ENCODE data around the gene DENND4A. TPM values are rescaled to one million over a fixed set of nuclear protein-coding genes. Genes with fewer than 3 reads are reported as not detected.

DENND4A gene
- polyA plus RNA-seq, 1 of the 3 experiments (the other 2 are of a cell fraction), result 2.5 TPM

DNA sequence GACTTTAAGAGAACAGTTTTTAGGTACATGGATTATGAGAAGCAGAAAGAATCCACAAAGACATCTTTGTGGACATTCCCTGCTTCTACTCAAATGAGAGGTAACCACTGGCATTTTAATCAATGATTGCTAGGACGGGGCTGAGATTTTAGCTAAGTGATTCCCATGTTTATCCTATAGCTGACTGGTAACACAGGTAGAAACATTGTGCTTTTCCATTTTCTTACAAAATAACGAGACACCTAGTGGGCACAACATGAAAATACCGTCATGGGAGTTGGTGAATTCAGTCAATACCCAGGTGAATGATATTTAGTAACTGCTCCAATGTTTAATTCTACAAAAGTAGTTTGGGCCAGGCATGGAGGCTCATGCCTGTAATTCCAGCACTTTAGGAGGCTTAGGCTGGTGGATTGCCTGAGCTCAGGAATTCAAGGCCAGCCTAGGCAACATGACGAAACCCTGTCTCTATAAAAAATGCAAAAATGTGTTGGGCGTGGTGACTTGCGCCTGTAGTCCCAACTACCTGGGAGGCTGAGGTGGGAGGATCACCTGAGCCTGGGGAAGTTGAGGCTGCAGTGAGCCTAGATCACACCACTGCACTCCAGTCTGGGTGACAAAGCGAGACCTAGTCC, 37.2 kb upstream of the DENND4A start:
- Histone ChIP-seq H3F3A (replicated peaks; ENCODE audit: insufficient read depth) (peaks cover 18% of the 10 kb centered on the region), H3K9me3 (no peaks in the 10 kb centered on the region), H3K4me2 (no peak overlapping the region), H3K4me3 (ENCODE audit: low read depth in 2 of 2, low read length in 1 of 2) (no peak overlapping the region), H3K36me3 (replicated peaks in 1 of 2; ENCODE audit: control insufficient read depth in 1 of 2, insufficient read depth in 2 of 2, low read length in 1 of 2) (no peaks in the 10 kb centered on the region), H3K27ac (ENCODE audit: low read depth in 2 of 2, low read length in 1 of 2) (no peak overlapping the region), H3K27me3 (ENCODE audit: insufficient read depth) (no peaks in the 10 kb centered on the region), H2AFZ (ENCODE audit: low read depth) (no peak overlapping the region), H3K9ac (no peak overlapping the region), H3K4me1 (ENCODE audit: control insufficient read depth in 1 of 2, insufficient read depth in 2 of 2, low read depth in 1 of 2, low read length in 1 of 2) (peaks cover 9 to 15% of the 10 kb centered on the region in 2 experiments; a peak in 3 of 4 replicates), H3K79me2 (ENCODE audit: insufficient read depth) (no peaks in the 10 kb centered on the region), H3K9me2 (no peaks in the 10 kb centered on the region), H4K20me1 (ENCODE audit: insufficient read depth) (no peaks in the 10 kb centered on the region)
- 69% methylated on average over 7 of the region's 7 CpGs for WGBS (ENCODE audit: low lambda C conversion rate)
- DNase-seq, result peak; percentile 44
- ChIA-PET POLR2A (no interaction called here), CTCF (interaction anchor here (0.7 to 2.0 kb wide), 20 partner anchors 9 to 237 kb away, joined by 3 to 51 read pairs (median 4); partner anchors contain the start of genes INTS14 and RAB11A)
- TF ChIP-seq, protein P1, sequence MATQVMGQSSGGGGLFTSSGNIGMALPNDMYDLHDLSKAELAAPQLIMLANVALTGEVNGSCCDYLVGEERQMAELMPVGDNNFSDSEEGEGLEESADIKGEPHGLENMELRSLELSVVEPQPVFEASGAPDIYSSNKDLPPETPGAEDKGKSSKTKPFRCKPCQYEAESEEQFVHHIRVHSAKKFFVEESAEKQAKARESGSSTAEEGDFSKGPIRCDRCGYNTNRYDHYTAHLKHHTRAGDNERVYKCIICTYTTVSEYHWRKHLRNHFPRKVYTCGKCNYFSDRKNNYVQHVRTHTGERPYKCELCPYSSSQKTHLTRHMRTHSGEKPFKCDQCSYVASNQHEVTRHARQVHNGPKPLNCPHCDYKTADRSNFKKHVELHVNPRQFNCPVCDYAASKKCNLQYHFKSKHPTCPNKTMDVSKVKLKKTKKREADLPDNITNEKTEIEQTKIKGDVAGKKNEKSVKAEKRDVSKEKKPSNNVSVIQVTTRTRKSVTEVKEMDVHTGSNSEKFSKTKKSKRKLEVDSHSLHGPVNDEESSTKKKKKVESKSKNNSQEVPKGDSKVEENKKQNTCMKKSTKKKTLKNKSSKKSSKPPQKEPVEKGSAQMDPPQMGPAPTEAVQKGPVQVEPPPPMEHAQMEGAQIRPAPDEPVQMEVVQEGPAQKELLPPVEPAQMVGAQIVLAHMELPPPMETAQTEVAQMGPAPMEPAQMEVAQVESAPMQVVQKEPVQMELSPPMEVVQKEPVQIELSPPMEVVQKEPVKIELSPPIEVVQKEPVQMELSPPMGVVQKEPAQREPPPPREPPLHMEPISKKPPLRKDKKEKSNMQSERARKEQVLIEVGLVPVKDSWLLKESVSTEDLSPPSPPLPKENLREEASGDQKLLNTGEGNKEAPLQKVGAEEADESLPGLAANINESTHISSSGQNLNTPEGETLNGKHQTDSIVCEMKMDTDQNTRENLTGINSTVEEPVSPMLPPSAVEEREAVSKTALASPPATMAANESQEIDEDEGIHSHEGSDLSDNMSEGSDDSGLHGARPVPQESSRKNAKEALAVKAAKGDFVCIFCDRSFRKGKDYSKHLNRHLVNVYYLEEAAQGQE (IDR thresholded peaks at IDR 0.05; ENCODE audit: low read depth, low read length), result no peak
- TF ChIP-seq TEAD4 (IDR thresholded peaks at IDR 0.05; ENCODE audit: borderline replicate concordance, insufficient read depth), result no peak
- TF ChIP-seq, protein P2, sequence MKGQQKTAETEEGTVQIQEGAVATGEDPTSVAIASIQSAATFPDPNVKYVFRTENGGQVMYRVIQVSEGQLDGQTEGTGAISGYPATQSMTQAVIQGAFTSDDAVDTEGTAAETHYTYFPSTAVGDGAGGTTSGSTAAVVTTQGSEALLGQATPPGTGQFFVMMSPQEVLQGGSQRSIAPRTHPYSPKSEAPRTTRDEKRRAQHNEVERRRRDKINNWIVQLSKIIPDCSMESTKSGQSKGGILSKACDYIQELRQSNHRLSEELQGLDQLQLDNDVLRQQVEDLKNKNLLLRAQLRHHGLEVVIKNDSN (IDR thresholded peaks at IDR 0.05; ENCODE audit: borderline replicate concordance, low read depth), result no peak
- TF ChIP-seq, protein P3, sequence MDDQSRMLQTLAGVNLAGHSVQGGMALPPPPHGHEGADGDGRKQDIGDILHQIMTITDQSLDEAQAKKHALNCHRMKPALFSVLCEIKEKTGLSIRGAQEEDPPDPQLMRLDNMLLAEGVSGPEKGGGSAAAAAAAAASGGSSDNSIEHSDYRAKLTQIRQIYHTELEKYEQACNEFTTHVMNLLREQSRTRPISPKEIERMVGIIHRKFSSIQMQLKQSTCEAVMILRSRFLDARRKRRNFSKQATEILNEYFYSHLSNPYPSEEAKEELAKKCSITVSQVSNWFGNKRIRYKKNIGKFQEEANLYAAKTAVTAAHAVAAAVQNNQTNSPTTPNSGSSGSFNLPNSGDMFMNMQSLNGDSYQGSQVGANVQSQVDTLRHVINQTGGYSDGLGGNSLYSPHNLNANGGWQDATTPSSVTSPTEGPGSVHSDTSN (IDR thresholded peaks at IDR 0.05), result no peak
- TF ChIP-seq MXI1 (IDR thresholded peaks at IDR 0.05; ENCODE audit: low read depth, low read length), result no peak
- TF ChIP-seq RAD21 (IDR thresholded peaks at IDR 0.05; ENCODE audit: low read length), result peak; percentile 69
- TF ChIP-seq, protein P4, sequence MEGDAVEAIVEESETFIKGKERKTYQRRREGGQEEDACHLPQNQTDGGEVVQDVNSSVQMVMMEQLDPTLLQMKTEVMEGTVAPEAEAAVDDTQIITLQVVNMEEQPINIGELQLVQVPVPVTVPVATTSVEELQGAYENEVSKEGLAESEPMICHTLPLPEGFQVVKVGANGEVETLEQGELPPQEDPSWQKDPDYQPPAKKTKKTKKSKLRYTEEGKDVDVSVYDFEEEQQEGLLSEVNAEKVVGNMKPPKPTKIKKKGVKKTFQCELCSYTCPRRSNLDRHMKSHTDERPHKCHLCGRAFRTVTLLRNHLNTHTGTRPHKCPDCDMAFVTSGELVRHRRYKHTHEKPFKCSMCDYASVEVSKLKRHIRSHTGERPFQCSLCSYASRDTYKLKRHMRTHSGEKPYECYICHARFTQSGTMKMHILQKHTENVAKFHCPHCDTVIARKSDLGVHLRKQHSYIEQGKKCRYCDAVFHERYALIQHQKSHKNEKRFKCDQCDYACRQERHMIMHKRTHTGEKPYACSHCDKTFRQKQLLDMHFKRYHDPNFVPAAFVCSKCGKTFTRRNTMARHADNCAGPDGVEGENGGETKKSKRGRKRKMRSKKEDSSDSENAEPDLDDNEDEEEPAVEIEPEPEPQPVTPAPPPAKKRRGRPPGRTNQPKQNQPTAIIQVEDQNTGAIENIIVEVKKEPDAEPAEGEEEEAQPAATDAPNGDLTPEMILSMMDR (IDR thresholded peaks at IDR 0.05), result peak; percentile 60
- TF ChIP-seq SIN3A (IDR thresholded peaks at IDR 0.05; ENCODE audit: borderline replicate concordance, low read depth, low read length), result no peak
- TF ChIP-seq SMC3 (IDR thresholded peaks at IDR 0.05; ENCODE audit: low read depth, low read length), result peak; percentile 60
- TF ChIP-seq ELF1 (IDR thresholded peaks at IDR 0.05), result no peak
